NCI-H460 (cell line): ENCODE measurements around the gene SOWAHC. TPM values are rescaled to one million over a fixed set of nuclear protein-coding genes. Genes with fewer than 3 reads are reported as not detected.
"Not testable (repeated sequence)": the region's sequence is repeated elsewhere in the genome, so short reads cannot be mapped to it uniquely, and the experiment has no call there.

Source experiments
- DNase-seq: peaks from one replicate; pipeline ENCODE4 v3.0.0-alpha.2; 2016; ENCODE audit warnings: low read depth; ENCODE audit errors: extremely low read depth
- total RNA-seq: library from RNA; depleted of rRNA; stranded (reverse); fragments of >200 nt; shearing (Covaris generic); gene quantifications from 2 replicates; pipeline ENCODE4 v1.2.3, GENCODE V29; 2014

The SOWAHC gene
- total RNA-seq, 1 experiment from 2014 or later: 72.3 TPM

GRCh38 chr2:109614715-109615636, 812 bp downstream of the SOWAHC start:
- no peak for DNase-seq

DNA sequence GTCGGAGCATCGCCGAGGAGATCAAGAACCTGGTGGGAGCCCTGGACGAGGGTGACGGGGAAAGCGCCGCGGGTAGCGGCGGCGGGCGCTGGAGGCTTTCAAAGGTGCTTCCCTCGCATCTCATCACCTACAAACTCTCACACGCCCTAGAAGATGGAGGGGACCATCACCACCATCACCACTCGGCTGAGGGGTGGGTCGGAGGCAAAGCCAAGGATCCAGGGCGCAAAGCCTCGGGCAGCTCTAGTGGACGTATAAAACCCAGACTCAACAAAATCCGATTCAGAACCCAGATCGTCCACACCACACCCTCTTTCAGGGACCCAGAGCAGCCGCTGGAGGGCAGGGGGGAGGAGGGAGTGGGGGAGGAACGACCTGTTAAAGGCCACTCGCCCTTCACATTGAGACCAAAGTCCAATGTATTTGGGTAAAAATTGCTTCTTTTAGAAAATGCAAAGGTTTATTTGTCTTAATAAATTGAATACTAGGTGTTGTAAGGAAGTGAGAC, 1.5 kb downstream of the SOWAHC start:
- no peak for DNase-seq

DNA sequence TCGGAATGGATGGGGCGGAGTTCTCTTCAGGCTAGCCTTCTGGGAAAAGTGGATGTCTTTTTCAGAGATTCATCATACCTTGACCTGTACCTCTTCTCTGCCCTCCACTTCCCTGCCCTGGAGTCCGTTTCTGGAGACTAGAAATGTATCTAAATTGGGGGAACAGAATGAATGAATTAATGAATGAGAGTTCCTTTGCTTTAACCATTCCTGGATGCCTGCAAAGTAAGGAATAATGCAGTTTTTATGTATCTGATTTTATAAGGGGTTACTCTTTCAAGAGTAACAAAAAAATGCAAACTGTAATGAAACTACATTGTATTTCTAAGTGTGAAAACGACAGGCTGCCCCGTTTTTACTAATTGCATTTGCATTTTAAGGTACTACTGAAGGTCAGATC, 2.0 kb downstream of the SOWAHC start:
- no peak for DNase-seq

GRCh38 chr2:109619032-109619615, 5.0 kb downstream of the SOWAHC start:
- no peak for DNase-seq

GRCh38 chr2:109623297-109623696, 9.1 kb downstream of the SOWAHC start:
- no peak for DNase-seq

DNA sequence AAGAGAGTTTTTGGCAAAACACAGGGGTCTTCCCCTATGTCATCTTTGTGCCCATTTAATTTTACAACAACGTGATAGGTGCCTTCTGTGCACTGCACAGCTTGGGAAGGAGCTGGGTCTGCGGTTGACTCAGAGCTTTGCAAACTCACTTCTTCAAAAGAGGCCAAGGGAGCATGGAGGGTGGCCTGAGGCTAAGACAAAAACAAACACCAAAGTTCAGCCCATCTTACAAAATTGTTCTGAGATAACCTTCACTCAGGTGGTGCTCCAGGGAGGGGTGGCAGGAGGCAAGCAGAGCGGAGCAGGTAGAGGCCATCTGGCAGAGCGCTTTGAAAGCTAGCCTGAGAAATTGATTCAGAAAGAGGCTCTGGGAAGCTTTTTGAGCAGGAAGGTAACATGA, 9.8 kb downstream of the SOWAHC start:
- DNase-seq: no peak

DNA sequence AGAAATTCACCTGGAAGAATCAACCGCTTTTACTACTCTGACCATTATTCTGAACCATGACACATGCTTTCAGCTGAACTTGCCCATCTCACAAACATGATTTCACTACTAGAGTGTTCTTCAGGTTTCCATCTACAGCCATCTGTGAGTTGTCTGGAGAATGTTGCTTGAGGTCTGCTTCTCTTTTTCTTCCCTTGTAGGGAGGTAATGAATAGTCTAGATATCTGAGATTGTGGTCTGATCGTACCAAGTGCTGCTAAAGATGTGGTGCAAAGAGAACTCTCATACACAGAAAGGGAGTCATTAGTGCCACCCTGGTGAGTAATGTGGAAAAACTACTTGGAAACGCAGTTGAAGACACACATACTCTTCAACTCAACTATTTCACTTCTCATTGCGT, 10.2 kb downstream of the SOWAHC start:
- DNase-seq: no peak

- DNase-seq: not testable (repeated sequence)
These were observed 14.2 kb downstream of the SOWAHC start for GRCh38 chr2:109628321-109628720.

- no peak for DNase-seq
These were observed 15.7 kb downstream of the SOWAHC start for GRCh38 chr2:109629867-109630266.

GRCh38 chr2:109630441-109631430, 16.6 kb downstream of the SOWAHC start:
- DNase-seq: no peak

- no peak for DNase-seq
These were observed 17.6 kb downstream of the SOWAHC start for GRCh38 chr2:109631741-109632140.

GRCh38 chr2:109632158-109632789, 18.1 kb downstream of the SOWAHC start:
- DNase-seq: no peak

GRCh38 chr2:109633284-109633961, 19.3 kb downstream of the SOWAHC start:
- DNase-seq: no peak

DNA sequence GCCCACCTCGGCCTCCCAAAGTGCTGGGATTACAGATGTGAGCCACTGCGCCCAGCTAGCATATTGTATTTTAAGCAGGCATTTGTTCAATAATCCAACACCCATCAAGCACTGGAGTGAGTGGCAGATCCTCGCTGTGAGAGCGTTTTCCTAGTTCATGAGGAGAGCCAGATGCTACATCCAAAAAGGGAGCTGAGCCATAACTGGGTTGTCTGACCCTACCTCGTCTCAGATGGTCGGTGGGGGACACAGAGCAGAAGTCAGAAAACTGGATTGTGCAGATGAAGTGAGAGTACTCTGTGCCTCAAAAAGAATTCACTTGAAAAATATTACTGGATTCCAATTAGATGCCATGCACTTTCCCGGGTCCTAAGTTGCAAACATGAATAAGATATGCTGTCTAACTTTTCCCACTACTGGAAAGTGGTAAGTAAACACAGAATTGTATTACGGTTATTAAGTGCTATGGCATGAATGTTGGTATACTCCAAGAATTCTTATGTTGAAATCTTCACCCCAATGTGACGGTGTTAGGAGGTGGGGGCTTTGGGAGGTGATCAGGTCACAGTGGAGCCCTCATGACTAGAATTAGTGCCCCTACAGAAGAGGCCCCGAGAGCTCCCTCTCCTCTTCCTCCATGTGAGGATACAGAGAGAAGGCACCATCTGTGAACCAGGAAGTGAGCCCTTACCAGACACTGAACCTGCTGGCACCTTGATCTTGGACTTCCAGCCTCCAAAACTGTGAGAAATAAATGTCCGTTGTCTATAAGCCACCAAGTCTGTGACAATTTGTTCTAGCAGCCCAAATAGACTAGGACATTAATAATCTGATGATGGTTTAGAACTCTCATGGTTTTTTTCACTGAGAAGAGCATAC, 21.5 kb downstream of the SOWAHC start:
- DNase-seq: no peak

GRCh38 chr2:109636317-109636716, 22.2 kb downstream of the SOWAHC start:
- DNase-seq: no peak

DNA sequence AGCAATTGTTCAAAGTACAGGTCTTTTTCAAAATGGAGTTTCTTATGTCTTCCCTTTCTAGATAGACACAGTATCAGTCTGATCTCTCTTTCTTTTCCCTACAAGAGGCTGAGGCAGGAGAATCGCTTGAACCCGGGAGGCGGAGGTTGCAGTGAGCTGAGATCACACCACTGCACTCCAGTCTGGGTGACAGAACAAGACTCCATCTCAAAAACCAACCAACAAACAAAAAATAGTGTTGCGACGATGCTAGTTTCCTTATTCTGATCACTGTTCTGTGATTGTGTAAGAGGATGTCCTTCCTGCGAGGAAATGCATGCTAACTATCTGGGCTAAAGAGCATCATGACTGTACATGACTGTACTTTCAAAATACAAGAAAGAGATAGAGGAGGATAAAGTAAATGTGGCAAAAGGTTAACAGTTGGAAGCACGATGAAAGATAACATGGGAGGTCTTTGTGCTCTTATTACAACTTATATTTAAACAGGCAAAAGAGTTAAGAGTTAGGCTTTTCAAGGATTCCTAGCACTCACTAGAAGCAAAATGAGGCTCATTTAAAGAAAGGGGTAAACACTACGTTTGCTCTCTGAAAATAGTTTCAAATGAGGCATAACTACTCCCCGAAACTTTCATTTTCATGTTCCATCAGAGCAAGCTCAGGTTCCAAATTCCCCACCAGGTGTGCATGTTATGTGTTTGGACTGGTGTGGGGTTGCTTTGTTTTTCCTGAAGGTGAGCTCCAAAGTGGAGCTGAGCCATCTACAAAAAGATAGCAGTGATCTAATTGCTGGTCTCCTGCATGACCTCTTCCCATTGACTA, 23.8 kb downstream of the SOWAHC start:
- no peak for DNase-seq

DNA sequence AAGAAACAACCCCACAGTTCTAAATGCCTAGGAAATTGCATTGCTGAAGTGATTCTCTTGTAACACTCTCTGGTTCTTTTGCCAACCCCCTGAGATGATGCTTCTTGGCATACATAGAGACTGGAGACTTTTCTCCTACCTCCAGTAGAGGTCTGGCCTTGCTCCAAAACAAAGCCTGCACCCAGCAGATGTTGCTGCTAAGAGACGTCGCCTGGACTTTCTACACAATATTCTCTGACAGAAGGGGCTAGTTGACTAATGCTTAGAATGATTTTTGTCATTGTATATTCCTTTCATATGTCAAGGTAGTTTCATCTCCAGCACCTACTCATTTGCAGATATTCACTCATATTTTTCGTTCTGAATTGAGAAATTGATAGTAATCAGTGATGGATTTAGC, 24.6 kb downstream of the SOWAHC start:
- no peak for DNase-seq

- not testable (repeated sequence) for DNase-seq
These were observed 25.8 kb downstream of the SOWAHC start for GRCh38 chr2:109640000-109640399.
